Activated gamma-delta T cell (primary cell): ENCODE data around the gene PEX14.

Source experiments
- DNase-seq: peaks from one replicate; lab custom pipeline; 2025; lab: John Stamatoyannopoulos, UW

Gene PEX14

GRCh38 chr1:10633416-10633815 is 158.7 kb downstream of the PEX14 start:
- no peak for DNase-seq

- no peak for DNase-seq
Observed at GRCh38 chr1:10634075-10634427, 159.3 kb downstream of the PEX14 start.

- DNase-seq = no peak
Observed at GRCh38 chr1:10634428-10635084, 159.8 kb downstream of the PEX14 start.

- DNase-seq = no peak
Observed at GRCh38 chr1:10635085-10635896, 160.5 kb downstream of the PEX14 start.

- DNase-seq = no peak
Observed at GRCh38 chr1:10635992-10636391, 161.2 kb downstream of the PEX14 start.

GRCh38 chr1:10637400-10637799 is 162.7 kb downstream of the PEX14 start:
- no peak for DNase-seq

GRCh38 chr1:10637834-10638558 is 163.2 kb downstream of the PEX14 start:
- no peak for DNase-seq

- DNase-seq = no peak
Observed at GRCh38 chr1:10638559-10639005, 163.8 kb downstream of the PEX14 start.

- DNase-seq = no peak
Observed at GRCh38 chr1:10639011-10639774, 164.4 kb downstream of the PEX14 start.

- no peak for DNase-seq
Observed at GRCh38 chr1:10639775-10640578, 165.2 kb downstream of the PEX14 start.

GRCh38 chr1:10640843-10641553 is 166.2 kb downstream of the PEX14 start:
- no peak for DNase-seq

GRCh38 chr1:10641976-10642375 is 167.2 kb downstream of the PEX14 start:
- no peak for DNase-seq

GRCh38 chr1:10642403-10643080 is 167.8 kb downstream of the PEX14 start:
- DNase-seq = no peak

- DNase-seq = no peak
Observed at GRCh38 chr1:10643607-10644306, 169.0 kb downstream of the PEX14 start.

- no peak for DNase-seq
Observed at GRCh38 chr1:10644307-10645128, 169.8 kb downstream of the PEX14 start.

GRCh38 chr1:10646347-10646861 is 171.7 kb downstream of the PEX14 start:
- DNase-seq = no peak

GRCh38 chr1:10647414-10648170 is 172.8 kb downstream of the PEX14 start:
- DNase-seq = no peak
